PC-9 (cell line): ENCODE measurements around the gene GHRH. TPM values are rescaled to one million over a fixed set of nuclear protein-coding genes. Genes with fewer than 3 reads are reported as not detected.

ENCODE experiments used
- BruUV-seq: library from RNA; stranded (reverse); fragments of 400-500 nt; replicated peaks from 2 replicates; lab custom pipeline; 2021; lab: Mats Ljungman, UMichigan
- CTCF ChIA-PET: fragments of 300-600 bp; sonication (Branson Sonifier 250); formaldehyde crosslinking; loops from one replicate; lab custom pipeline; 2022; ENCODE audit warnings: antibody characterized with exemption; lab: Charles Lee
- POLR2A ChIA-PET: fragments of 300-600 bp; sonication (Branson Sonifier 250); formaldehyde crosslinking; loops from one replicate; lab custom pipeline; 2022; ENCODE audit warnings: antibody characterized with exemption; ENCODE audit not compliant: unreplicated experiment; lab: Charles Lee
- DNase-seq, 2 experiments: peaks; one replicate each; pipeline versions ENCODE4 v3.0.0 to v3.0.0-alpha.2; 2015 to 2022; ENCODE audit warnings: mixed read lengths in 1 of 2
- H2AFZ ChIP-seq: fragments of 200-600 bp; sonication (generic); 2 replicates; pipeline ENCODE4 v1.8.1; 2017; ENCODE audit warnings: antibody characterized with exemption
- H3F3A ChIP-seq: fragments of 200-600 bp; sonication (generic); 2 replicates; pipeline ENCODE4 v1.8.1; 2017; ENCODE audit warnings: antibody characterized with exemption, mild to moderate bottlenecking, low read depth; ENCODE audit not compliant: insufficient read depth
- H3K27ac ChIP-seq: fragments of 200-600 bp; sonication (generic); 2 replicates; pipeline ENCODE4 v1.6.1; 2016; ENCODE audit warnings: mixed run types
- H3K27me3 ChIP-seq: fragments of 200-600 bp; sonication (generic); 2 replicates; pipeline ENCODE4 v1.6.1; 2016; ENCODE audit warnings: low read depth, mixed run types; ENCODE audit not compliant: insufficient read depth
- H3K36me3 ChIP-seq: fragments of 200-600 bp; sonication (generic); 2 replicates; pipeline ENCODE4 v1.6.1; 2016; ENCODE audit warnings: low read depth, mixed run types
- H3K4me1 ChIP-seq: fragments of 200-600 bp; sonication (generic); replicated peaks from 2 replicates; pipeline ENCODE4 v1.6.1; 2016; ENCODE audit warnings: mixed run types; ENCODE audit not compliant: insufficient read depth
- H3K4me2 ChIP-seq: fragments of 200-600 bp; sonication (generic); 2 replicates; pipeline ENCODE4 v1.6.1; 2017; ENCODE audit warnings: mixed run types
- H3K4me3 ChIP-seq: fragments of 200-600 bp; sonication (generic); 2 replicates; pipeline ENCODE4 v1.6.1; 2016; ENCODE audit warnings: mixed run types
- H3K79me2 ChIP-seq: fragments of 200-600 bp; sonication (generic); 2 replicates; pipeline ENCODE4 v1.6.1; 2017; ENCODE audit warnings: low read depth, mixed run types
- H3K9me2 ChIP-seq: fragments of 200-600 bp; sonication (generic); 2 replicates; pipeline ENCODE4 v1.8.1; 2017; ENCODE audit warnings: mild to moderate bottlenecking; ENCODE audit not compliant: insufficient read depth
- H3K9me3 ChIP-seq: fragments of 200-600 bp; sonication (generic); 2 replicates; pipeline ENCODE4 v1.8.1; 2016; ENCODE audit warnings: low read depth; ENCODE audit not compliant: insufficient read depth
- H4K20me1 ChIP-seq: fragments of 200-600 bp; sonication (generic); 2 replicates; pipeline ENCODE4 v1.8.1; 2017; ENCODE audit not compliant: insufficient read depth
- EZH2 ChIP-seq: fragments of 200-600 bp; sonication (generic); IDR thresholded peaks from 2 replicates; pipeline ENCODE4 v1.8.0; 2017; ENCODE audit warnings: antibody characterized with exemption, low read depth
- intact Hi-C: fragments of 100-400 bp; cut with micrococcal nuclease; formaldehyde crosslinking; loops from one replicate; pipeline ENCODE4 v1.10.0; 2022; ENCODE audit not compliant: unreplicated experiment
- total RNA-seq: library from RNA; stranded (reverse); gene quantifications from 2 replicates; pipeline ENCODE4 v1.2.3, GENCODE V29; 2021
- TF ChIP-seq, protein P1 (sequence below): fragments of 200-600 bp; sonication (generic); conservative IDR thresholded peaks from 2 replicates; pipeline ENCODE4 v1.6.1; 2017; ENCODE audit warnings: mixed run types, antibody characterized with exemption, mild to moderate bottlenecking, moderate library complexity

GHRH gene
- total RNA-seq, 1 experiment from 2014 or later = not detected

GRCh38 chr20:37243076-37243936 is 18.3 kb downstream of the GHRH start:
- Histone ChIP-seq H3K27me3 (no peaks in the 10 kb centered on the region), H3K27ac (no peak overlapping the region), H3K9me3 (no peaks in the 10 kb centered on the region), H3K4me3 (no peak overlapping the region), H3K79me2 (no peaks in the 10 kb centered on the region), H3K36me3 (peaks cover 13% of the 10 kb centered on the region; the same call in 1 of the 2 replicates), H4K20me1 (no peaks in the 10 kb centered on the region), H3F3A (no peaks in the 10 kb centered on the region), H3K4me1 (no peaks in the 10 kb centered on the region), H2AFZ (no peak overlapping the region), H3K9me2 (no peaks in the 10 kb centered on the region), H3K4me2 (no peak overlapping the region)
- intact Hi-C loops = no loop called here
- no peak for DNase-seq
- BruUV-seq = no TSS peak
- POLR2A ChIA-PET = no interaction called here
- CTCF ChIA-PET = no interaction called here
- TF ChIP-seq EZH2 = no peak
- TF ChIP-seq, protein P1, sequence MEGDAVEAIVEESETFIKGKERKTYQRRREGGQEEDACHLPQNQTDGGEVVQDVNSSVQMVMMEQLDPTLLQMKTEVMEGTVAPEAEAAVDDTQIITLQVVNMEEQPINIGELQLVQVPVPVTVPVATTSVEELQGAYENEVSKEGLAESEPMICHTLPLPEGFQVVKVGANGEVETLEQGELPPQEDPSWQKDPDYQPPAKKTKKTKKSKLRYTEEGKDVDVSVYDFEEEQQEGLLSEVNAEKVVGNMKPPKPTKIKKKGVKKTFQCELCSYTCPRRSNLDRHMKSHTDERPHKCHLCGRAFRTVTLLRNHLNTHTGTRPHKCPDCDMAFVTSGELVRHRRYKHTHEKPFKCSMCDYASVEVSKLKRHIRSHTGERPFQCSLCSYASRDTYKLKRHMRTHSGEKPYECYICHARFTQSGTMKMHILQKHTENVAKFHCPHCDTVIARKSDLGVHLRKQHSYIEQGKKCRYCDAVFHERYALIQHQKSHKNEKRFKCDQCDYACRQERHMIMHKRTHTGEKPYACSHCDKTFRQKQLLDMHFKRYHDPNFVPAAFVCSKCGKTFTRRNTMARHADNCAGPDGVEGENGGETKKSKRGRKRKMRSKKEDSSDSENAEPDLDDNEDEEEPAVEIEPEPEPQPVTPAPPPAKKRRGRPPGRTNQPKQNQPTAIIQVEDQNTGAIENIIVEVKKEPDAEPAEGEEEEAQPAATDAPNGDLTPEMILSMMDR = no peak

GRCh38 chr20:37242503-37242902 is 19.1 kb downstream of the GHRH start:
- intact Hi-C loops = no loop called here
- CTCF ChIA-PET = no interaction called here
- H3K36me3 ChIP-seq = peaks cover 16% of the 10 kb centered on the region; the same call in 1 of the 2 replicates

GRCh38 chr20:37240337-37241067 is 21.1 kb downstream of the GHRH start:
- H3K79me2 ChIP-seq = no peaks in the 10 kb centered on the region
- H2AFZ ChIP-seq = no peak overlapping the region
- no peaks in the 10 kb centered on the region for H3K9me3 ChIP-seq
- H3K27me3 ChIP-seq = no peaks in the 10 kb centered on the region
- no peaks in the 10 kb centered on the region for H3F3A ChIP-seq
- no peaks in the 10 kb centered on the region for H3K4me1 ChIP-seq
- H3K36me3 ChIP-seq = peaks cover 31% of the 10 kb centered on the region
- ChIA-PET CTCF (no interaction called here), POLR2A (interaction anchor here (0.9 kb wide), 1 partner anchor 237 kb away, joined by 7 read pairs; no protein-coding TSS in a partner anchor)
- H3K9me2 ChIP-seq = no peaks in the 10 kb centered on the region
- no peak for DNase-seq
- H3K4me3 ChIP-seq = no peak overlapping the region
- no TSS peak for BruUV-seq
- no peak overlapping the region for H3K27ac ChIP-seq
- intact Hi-C loops = no loop called here
- no peaks in the 10 kb centered on the region for H4K20me1 ChIP-seq
- TF ChIP-seq, protein P1 = no peak
- no peak for TF ChIP-seq EZH2
- H3K4me2 ChIP-seq = no peak overlapping the region

More at GRCh38 chr20:37242503-37242902, 19.1 kb downstream of the GHRH start:
- POLR2A ChIA-PET = no interaction called here
- Histone ChIP-seq H2AFZ (no peak overlapping the region), H3K9me3 (no peaks in the 10 kb centered on the region), H3K27me3 (no peaks in the 10 kb centered on the region), H3K79me2 (no peaks in the 10 kb centered on the region), H3K4me3 (no peak overlapping the region), H3K4me1 (no peaks in the 10 kb centered on the region), H3K4me2 (no peak overlapping the region), H3K27ac (no peak overlapping the region), H4K20me1 (no peaks in the 10 kb centered on the region), H3F3A (no peaks in the 10 kb centered on the region), H3K9me2 (no peaks in the 10 kb centered on the region)
- BruUV-seq = no TSS peak
- TF ChIP-seq EZH2 = no peak
- TF ChIP-seq, protein P1 = no peak
- no peak for DNase-seq
